ENCODE measurements around the gene MYH7. TPM values are rescaled to one million over a fixed set of nuclear protein-coding genes. Genes with fewer than 3 reads are reported as not detected.

Gene MYH7
- total and polyA plus RNA-seq, 2 donors (not counting 1 experiment from before 2014, with no cell fraction given): not detected

DNA sequence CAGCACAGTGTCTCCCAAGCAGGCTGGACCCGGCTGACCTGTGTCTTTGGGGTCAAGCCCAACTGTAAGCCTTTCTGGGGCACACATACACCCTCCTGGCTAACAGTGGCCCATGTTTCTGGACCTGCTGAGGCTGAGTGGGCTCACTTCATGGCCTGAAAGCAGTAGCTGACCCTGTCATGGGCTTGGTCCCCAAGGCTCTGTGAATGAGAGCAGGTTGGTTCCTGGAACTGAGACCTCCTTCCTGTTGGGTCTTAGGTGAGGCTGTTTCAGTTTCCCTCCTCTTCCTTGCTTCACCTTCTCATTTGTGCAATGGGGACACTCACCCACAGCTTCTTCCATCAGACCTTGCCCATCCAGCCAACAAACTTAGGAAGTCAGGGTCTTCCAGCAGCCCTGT is 63.6 kb downstream of the MYH7 start:
- H3K9me3 ChIP-seq (ENCODE audit: control insufficient read depth, insufficient read depth, low read depth, low read length): no peaks in the 10 kb centered on the region
- H4K20me1 ChIP-seq (ENCODE audit: control insufficient read depth, extremely low read depth, insufficient read depth, low read length): no peaks in the 10 kb centered on the region
- no peak overlapping the region for H3K4me2 ChIP-seq (ENCODE audit: extremely low read depth, insufficient read depth, low read length)
- no peak overlapping the region for H3K27ac ChIP-seq (ENCODE audit: insufficient read depth, low read length)
- no peak for DNase-seq (ENCODE audit: low read depth in 2 of 2)
- H3K4me1 ChIP-seq (ENCODE audit: control insufficient read depth, extremely low read depth, insufficient read depth, low read length): no peaks in the 10 kb centered on the region
- peaks cover 18% of the 10 kb centered on the region for H3K27me3 ChIP-seq (ENCODE audit: control insufficient read depth, insufficient read depth, low read length)
- H3K36me3 ChIP-seq (ENCODE audit: control insufficient read depth, insufficient read depth, low read length): no peaks in the 10 kb centered on the region
- H3K4me3 ChIP-seq (replicated peaks in 1 of 4; ENCODE audit: control extremely low read depth in 1 of 4, insufficient read depth in 1 of 4, low read depth in 3 of 4, low read length in 4 of 4): no peak overlapping the region
- no peak overlapping the region for H3K9ac ChIP-seq (ENCODE audit: insufficient read depth, low read length)
- no peaks in the 10 kb centered on the region for H3K79me2 ChIP-seq (ENCODE audit: control insufficient read depth, insufficient read depth, low read length)
- H2AFZ ChIP-seq (ENCODE audit: low read length): no peak overlapping the region
- TF ChIP-seq EZH2 (IDR thresholded peaks at IDR 0.05; ENCODE audit: low read length, missing control alignments) (no peak), CTCF (conservative IDR thresholded peaks at IDR 0.05 in 1 of 2, IDR thresholded peaks at IDR 0.05 in 1 of 2; ENCODE audit: low read depth in 1 of 2, low read length in 2 of 2) (no peak)

DNA sequence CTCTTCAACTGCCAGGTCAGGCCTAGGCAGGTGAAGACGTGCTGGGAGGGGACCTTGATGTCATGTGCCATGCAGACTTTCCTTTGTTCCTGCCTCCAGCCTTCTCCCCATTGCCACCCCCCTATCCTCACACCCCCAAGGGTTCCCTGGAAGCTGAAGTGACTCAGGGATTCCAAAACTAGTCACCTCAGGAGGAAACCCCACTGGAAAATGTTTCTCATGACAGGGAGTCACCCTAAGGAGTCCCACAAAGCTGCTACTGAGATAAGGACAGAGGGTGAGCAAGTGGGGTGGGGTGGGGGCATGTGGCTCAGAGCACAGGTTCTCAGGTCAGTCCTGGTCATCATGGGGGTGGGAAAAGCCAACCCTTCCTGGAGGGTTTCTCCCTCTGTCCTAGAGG is 65.2 kb downstream of the MYH7 start:
- Histone ChIP-seq H2AFZ (ENCODE audit: low read length) (no peak overlapping the region), H3K79me2 (ENCODE audit: control insufficient read depth, insufficient read depth, low read length) (no peaks in the 10 kb centered on the region), H3K9ac (ENCODE audit: insufficient read depth, low read length) (no peak overlapping the region), H3K4me3 (replicated peaks in 1 of 4; ENCODE audit: control extremely low read depth in 1 of 4, insufficient read depth in 1 of 4, low read depth in 3 of 4, low read length in 4 of 4) (no peak overlapping the region), H3K36me3 (ENCODE audit: control insufficient read depth, insufficient read depth, low read length) (no peaks in the 10 kb centered on the region), H3K4me2 (ENCODE audit: extremely low read depth, insufficient read depth, low read length) (no peak overlapping the region), H3K9me3 (ENCODE audit: control insufficient read depth, insufficient read depth, low read depth, low read length) (no peaks in the 10 kb centered on the region), H3K4me1 (ENCODE audit: control insufficient read depth, extremely low read depth, insufficient read depth, low read length) (no peaks in the 10 kb centered on the region), H3K27me3 (ENCODE audit: control insufficient read depth, insufficient read depth, low read length) (peaks cover 22% of the 10 kb centered on the region), H3K27ac (ENCODE audit: insufficient read depth, low read length) (no peak overlapping the region), H4K20me1 (ENCODE audit: control insufficient read depth, extremely low read depth, insufficient read depth, low read length) (no peaks in the 10 kb centered on the region)
- no peak for DNase-seq (ENCODE audit: low read depth in 2 of 2)
- TF ChIP-seq EZH2 (IDR thresholded peaks at IDR 0.05; ENCODE audit: low read length, missing control alignments): no peak
- no peak for TF ChIP-seq CTCF (conservative IDR thresholded peaks at IDR 0.05 in 1 of 2, IDR thresholded peaks at IDR 0.05 in 1 of 2; ENCODE audit: low read depth in 1 of 2, low read length in 2 of 2)

- no peak overlapping the region for H3K9ac ChIP-seq (ENCODE audit: insufficient read depth, low read length)
- H2AFZ ChIP-seq (ENCODE audit: low read length): no peak overlapping the region
- peak; percentile 73 to 76 for DNase-seq (ENCODE audit: low read depth in 2 of 2)
- H3K4me3 ChIP-seq (replicated peaks in 1 of 4; ENCODE audit: control extremely low read depth in 1 of 4, insufficient read depth in 1 of 4, low read depth in 3 of 4, low read length in 4 of 4): peak overlapping the region in 1 of 4 experiments; percentile 62
- no peaks in the 10 kb centered on the region for H3K79me2 ChIP-seq (ENCODE audit: control insufficient read depth, insufficient read depth, low read length)
- H4K20me1 ChIP-seq (ENCODE audit: control insufficient read depth, extremely low read depth, insufficient read depth, low read length): no peaks in the 10 kb centered on the region
- no peaks in the 10 kb centered on the region for H3K36me3 ChIP-seq (ENCODE audit: control insufficient read depth, insufficient read depth, low read length)
- no peak overlapping the region for H3K4me2 ChIP-seq (ENCODE audit: extremely low read depth, insufficient read depth, low read length)
- TF ChIP-seq CTCF (conservative IDR thresholded peaks at IDR 0.05 in 1 of 2, IDR thresholded peaks at IDR 0.05 in 1 of 2; ENCODE audit: low read depth in 1 of 2, low read length in 2 of 2) (no peak), EZH2 (IDR thresholded peaks at IDR 0.05; ENCODE audit: low read length, missing control alignments) (no peak)
- no peaks in the 10 kb centered on the region for H3K4me1 ChIP-seq (ENCODE audit: control insufficient read depth, extremely low read depth, insufficient read depth, low read length)
- H3K27ac ChIP-seq (ENCODE audit: insufficient read depth, low read length): no peak overlapping the region
- peaks cover 20% of the 10 kb centered on the region for H3K27me3 ChIP-seq (ENCODE audit: control insufficient read depth, insufficient read depth, low read length)
- no peaks in the 10 kb centered on the region for H3K9me3 ChIP-seq (ENCODE audit: control insufficient read depth, insufficient read depth, low read depth, low read length)
Observed at GRCh38 chr14:23366426-23366921, 69.0 kb downstream of the MYH7 start.
